NT2/D1 (cell line): ENCODE results near the gene SCAMP4.
A peak's percentile ranks its signal among the peaks of the same experiment; 100 is the strongest.

Experiments used
- DNase-seq: peaks from one replicate; pipeline ENCODE4 v3.0.0-alpha.2; 2011; ENCODE audit warnings: low read depth, low spot score
- H3K27me3 ChIP-seq: 2 replicates; pipeline ENCODE4 v1.6.0; 2011; ENCODE audit warnings: mild to moderate bottlenecking; ENCODE audit not compliant: insufficient read length, insufficient read depth
- H3K36me3 ChIP-seq: 2 replicates; pipeline ENCODE4 v1.6.1; 2011; ENCODE audit warnings: mild to moderate bottlenecking, low read length, mixed read lengths; ENCODE audit not compliant: insufficient read depth, insufficient read length
- H3K4me1 ChIP-seq: 2 replicates; pipeline ENCODE4 v1.5.1; 2011; ENCODE audit not compliant: insufficient read depth, insufficient read length
- H3K4me3 ChIP-seq: 2 replicates; pipeline ENCODE4 v1.5.1; 2011; ENCODE audit warnings: low read depth; ENCODE audit not compliant: insufficient read length
- H3K9ac ChIP-seq: 2 replicates; pipeline ENCODE4 v1.6.0; 2011; ENCODE audit warnings: low read depth; ENCODE audit not compliant: insufficient read length
- H3K9me3 ChIP-seq: 2 replicates; pipeline ENCODE4 v1.5.1; 2011; ENCODE audit warnings: mild to moderate bottlenecking, low read length; ENCODE audit not compliant: insufficient read depth
- SUZ12 ChIP-seq: IDR thresholded peaks from 2 replicates; pipeline ENCODE4 v1.6.1; 2011; ENCODE audit not compliant: insufficient read length, insufficient read depth; ENCODE audit errors: extremely low read depth
- YY1 ChIP-seq: IDR thresholded peaks from 2 replicates; pipeline ENCODE4 v1.6.1; 2011; ENCODE audit not compliant: insufficient read length, insufficient read depth
- ZNF274 ChIP-seq: IDR thresholded peaks from 2 replicates; pipeline ENCODE4 v1.6.1; 2011; ENCODE audit warnings: mild to moderate bottlenecking, low read depth, low read length

Gene SCAMP4

DNA sequence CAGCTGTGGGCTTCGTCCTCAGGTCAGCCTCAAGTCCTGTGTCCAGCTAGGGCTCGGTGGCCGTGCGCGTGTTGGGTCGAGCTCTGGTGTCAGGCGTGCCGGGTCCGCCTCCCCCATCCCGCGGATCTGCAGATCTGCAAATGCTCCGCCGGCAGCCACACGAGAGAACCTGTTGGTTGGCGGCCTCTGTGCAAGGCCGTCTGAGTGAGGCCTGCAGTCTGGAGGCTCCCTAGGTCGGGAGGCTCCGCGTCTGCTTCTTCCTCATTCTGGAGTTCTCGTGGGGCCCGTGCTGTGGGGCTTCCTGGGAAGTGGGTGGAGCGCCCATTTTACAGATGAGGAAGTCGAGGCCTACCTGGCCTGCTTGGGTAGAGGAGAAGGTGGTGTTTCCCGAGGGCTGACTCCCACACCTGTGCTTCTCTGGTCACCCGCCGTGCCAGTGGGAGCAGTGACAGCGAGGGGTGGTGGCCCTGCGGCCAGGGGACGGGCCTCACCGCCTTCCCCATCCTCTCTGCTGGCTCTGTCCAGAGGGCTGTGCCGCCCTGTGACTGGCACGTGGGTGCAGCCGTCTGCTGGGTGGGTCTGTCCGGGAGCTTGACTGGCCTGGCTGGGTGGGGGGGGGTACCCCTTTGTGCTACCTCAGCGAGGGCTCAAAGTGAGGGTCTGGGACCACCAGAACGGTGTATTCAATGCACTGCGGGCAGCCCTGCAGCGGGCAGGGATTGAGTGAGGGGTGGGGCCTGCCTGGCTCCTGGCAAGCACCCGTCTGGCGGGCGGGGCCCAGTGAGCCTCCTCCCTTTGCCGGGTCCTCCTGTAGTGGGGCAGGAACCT is 39.1 kb downstream of the SCAMP4 start:
- no peaks in the 10 kb centered on the region for H3K27me3 ChIP-seq
- H3K36me3 ChIP-seq: peaks cover 26% of the 10 kb centered on the region
- no peak overlapping the region for H3K4me3 ChIP-seq

DNA sequence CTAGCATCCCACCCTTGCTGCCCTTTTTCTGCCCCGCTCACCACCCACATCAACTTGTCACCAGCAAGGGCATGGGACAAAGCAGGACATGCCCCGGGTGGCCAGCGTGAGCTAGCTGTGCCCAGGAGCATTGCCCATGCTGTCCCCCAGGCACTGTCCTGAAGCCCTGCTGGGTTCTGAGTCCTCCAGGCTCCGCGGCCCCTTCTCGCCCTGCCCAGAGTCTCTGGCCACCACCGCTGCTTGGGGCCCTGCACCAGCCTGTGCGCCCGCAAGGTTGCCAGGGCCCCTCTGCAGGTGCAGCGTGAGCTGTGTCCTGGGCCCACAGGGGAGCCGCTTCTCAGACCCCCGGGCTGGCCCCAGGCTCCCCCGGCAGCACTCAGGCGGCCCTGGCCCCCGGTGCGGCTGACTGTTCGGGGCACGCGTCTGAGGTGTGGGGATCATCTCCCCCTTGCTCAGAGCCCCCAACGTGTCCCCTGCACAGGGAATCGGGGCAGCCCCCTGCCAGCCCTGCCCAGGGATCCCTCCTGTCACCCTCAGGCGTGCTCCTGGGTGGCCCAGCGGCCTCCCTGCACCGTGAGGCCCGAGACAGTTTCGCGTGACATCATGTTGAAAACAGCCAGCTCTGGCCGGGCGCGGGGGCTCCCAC is 39.8 kb downstream of the SCAMP4 start:
- Histone ChIP-seq H3K9me3 (no peaks in the 10 kb centered on the region), H3K27me3 (no peaks in the 10 kb centered on the region), H3K4me1 (peaks cover 38% of the 10 kb centered on the region), H3K9ac (peak overlapping the region; percentile 61), H3K4me3 (no peak overlapping the region), H3K36me3 (peaks cover 32% of the 10 kb centered on the region)
- TF ChIP-seq SUZ12: no peak
- TF ChIP-seq ZNF274: no peak
- TF ChIP-seq YY1: no peak
- DNase-seq: no peak

More for the DNA sequence above, 39.1 kb downstream of the SCAMP4 start:
- H3K9ac ChIP-seq: peak overlapping the region; percentile 96
- no peak for TF ChIP-seq SUZ12
- no peak for TF ChIP-seq ZNF274
- TF ChIP-seq YY1: no peak
- DNase-seq: no peak
- peaks cover 43% of the 10 kb centered on the region for H3K4me1 ChIP-seq
- no peaks in the 10 kb centered on the region for H3K9me3 ChIP-seq

DNA sequence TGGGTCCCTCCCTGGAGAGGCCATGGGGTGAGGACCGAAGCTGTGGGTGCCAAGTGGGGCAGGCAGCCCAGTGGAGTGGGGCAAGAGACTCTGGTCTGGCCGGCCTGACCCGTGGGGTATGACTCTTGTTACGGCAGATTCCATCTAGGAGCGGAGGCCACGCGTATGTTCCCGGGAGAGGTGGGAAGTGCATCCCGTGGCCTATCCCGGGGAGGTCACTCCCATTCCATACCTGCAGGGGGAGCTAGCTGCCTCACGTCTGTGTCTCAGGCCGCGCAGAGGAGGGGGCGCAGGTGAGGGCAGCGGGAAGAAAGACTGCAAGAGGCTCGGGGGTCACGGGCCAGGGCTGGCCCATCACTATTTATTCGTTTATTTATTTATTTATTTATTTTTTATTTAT is 40.7 kb downstream of the SCAMP4 start:
- peak; percentile 51 for DNase-seq
- H3K27me3 ChIP-seq: no peaks in the 10 kb centered on the region
- H3K4me1 ChIP-seq: peaks cover 36% of the 10 kb centered on the region
- no peak overlapping the region for H3K9ac ChIP-seq
- H3K9me3 ChIP-seq: no peaks in the 10 kb centered on the region
- TF ChIP-seq YY1: no peak
- no peak for TF ChIP-seq SUZ12
- TF ChIP-seq ZNF274: no peak
- peaks cover 38% of the 10 kb centered on the region for H3K36me3 ChIP-seq
- H3K4me3 ChIP-seq: no peak overlapping the region

DNA sequence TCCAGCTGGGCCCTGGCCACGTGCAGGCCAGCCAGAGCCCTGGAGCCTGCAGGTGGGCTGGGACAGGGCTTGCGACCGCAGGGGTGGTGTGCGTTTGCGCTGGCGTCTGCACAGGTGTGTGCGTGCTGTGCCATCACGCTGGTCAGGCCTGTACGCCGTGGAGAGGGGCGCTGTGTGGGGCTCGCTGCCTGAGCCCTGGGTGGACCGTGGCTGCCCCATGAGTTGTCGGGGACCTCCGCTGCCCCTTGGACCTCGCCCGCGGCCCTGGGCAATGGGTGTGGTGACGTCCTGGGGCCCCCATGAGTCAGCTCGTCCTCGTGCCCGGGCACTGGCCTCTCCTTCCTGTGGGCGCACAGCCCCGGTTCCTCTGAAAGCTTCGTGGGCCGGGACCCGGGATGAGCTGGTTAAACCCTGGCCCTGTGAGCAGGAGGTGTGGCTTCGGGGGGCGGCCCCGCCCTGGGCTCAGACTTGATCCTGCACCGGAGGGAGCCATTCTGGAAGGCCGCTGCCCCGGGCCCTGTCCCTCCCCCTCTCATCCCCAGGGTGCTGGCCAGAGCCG is 42.5 kb downstream of the SCAMP4 start:
- H3K27me3 ChIP-seq: no peaks in the 10 kb centered on the region
- peaks cover 48% of the 10 kb centered on the region for H3K36me3 ChIP-seq
- peak overlapping the region; percentile 56 for H3K9ac ChIP-seq
- DNase-seq: no peak
- no peaks in the 10 kb centered on the region for H3K9me3 ChIP-seq
- H3K4me3 ChIP-seq: no peak overlapping the region
- no peak for TF ChIP-seq ZNF274
- no peak for TF ChIP-seq YY1
- TF ChIP-seq SUZ12: no peak
- peaks cover 39% of the 10 kb centered on the region for H3K4me1 ChIP-seq

DNA sequence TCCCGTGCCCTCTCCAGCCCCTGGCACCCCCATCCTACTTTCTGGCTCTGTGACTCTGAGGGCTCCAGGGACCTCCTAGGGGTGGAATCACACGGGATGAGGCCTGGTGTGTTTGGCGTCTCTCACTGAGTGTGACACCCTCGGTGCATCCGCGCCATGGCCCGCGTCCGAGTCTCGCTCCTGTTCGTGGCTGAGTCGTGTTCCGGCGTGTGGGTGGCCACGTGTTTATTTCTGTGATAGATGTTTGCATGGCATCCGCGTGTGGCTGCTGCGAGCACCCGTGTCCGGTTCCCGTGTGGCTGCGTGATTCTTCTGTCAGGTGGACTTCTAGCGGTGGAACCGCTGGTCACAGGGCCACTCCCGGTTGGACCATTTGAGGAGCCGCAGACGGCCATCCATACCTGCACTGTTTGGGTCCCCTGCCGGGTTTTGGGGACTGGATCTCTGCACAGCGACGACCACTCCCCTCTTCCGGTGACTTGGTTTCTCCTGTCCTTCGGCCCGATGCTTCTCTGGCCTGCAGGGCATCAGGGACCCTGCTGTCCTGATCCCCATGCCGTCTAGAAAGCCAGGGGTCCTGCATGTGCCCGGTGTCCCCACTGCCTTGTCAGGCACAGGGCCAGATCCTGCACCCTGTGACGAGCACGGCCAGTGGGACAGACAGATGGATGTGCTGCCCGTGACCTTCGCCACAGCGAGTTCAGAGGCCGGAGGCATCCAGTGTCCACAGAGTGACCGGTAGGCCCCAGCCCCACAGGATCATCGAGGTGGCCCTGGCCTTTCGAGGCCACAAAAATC is 44.3 kb downstream of the SCAMP4 start:
- no peaks in the 10 kb centered on the region for H3K9me3 ChIP-seq
- H3K4me1 ChIP-seq: peaks cover 26% of the 10 kb centered on the region
- no peak for TF ChIP-seq ZNF274
- no peak for TF ChIP-seq YY1
- TF ChIP-seq SUZ12: no peak
- no peaks in the 10 kb centered on the region for H3K27me3 ChIP-seq
- H3K4me3 ChIP-seq: no peak overlapping the region
- peaks cover 57% of the 10 kb centered on the region for H3K36me3 ChIP-seq
- no peak overlapping the region for H3K9ac ChIP-seq
- DNase-seq: no peak

DNA sequence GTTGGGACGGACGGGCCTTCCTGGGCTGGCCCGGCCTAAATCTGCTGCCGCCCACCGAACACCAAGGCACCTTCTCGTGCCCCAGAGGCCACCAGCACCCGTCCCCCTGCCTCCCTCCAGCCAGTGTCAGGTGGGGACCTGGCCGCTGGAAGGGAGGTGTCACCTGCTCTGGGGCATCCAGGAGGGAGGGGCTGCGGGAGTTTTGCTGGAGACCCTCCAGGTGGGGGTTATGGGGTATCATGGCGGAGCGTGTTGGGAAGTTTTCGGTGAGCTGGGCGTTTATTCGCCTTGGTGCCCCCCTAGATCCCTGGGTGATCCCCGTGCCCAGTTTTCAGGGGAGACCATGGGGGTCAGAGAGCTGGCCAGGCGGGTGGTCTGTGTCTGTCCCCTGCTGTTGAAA is 45.4 kb downstream of the SCAMP4 start:
- Histone ChIP-seq H3K36me3 (peaks cover 64% of the 10 kb centered on the region), H3K27me3 (no peaks in the 10 kb centered on the region), H3K4me1 (peaks cover 22% of the 10 kb centered on the region), H3K4me3 (no peak overlapping the region), H3K9me3 (no peaks in the 10 kb centered on the region), H3K9ac (no peak overlapping the region)
- TF ChIP-seq SUZ12: no peak
- TF ChIP-seq ZNF274: no peak
- no peak for TF ChIP-seq YY1
- DNase-seq: no peak

DNA sequence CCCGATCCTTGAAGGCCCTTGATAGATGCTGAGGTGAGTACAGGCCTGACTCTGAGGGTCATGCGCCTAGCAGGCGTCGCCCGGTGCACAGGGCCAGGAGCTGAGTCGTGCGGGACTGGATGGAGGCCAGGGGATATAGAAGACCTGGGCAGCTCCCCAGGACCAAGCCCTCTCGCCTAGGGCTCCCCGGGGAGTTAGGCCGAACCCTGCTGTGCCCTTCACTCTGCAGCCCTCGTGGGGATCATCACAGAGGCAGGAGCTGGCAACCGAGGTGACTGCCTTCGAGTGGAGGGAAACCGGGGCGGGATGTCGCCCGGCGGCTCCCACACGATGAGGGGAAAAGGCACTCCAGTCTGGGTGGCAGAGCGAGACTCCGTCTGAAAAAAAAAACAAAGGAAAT is 47.4 kb downstream of the SCAMP4 start:
- H3K27me3 ChIP-seq: no peaks in the 10 kb centered on the region
- TF ChIP-seq SUZ12 (no peak), ZNF274 (no peak), YY1 (no peak)
- H3K9me3 ChIP-seq: no peaks in the 10 kb centered on the region
- no peak overlapping the region for H3K4me3 ChIP-seq
- DNase-seq: no peak
- H3K9ac ChIP-seq: no peak overlapping the region
- peaks cover 70% of the 10 kb centered on the region for H3K36me3 ChIP-seq
- peaks cover 24% of the 10 kb centered on the region for H3K4me1 ChIP-seq
